Thymus (tissue), 11 donors: ENCODE results near the gene NT5DC1. TPM values are rescaled to one million over a fixed set of nuclear protein-coding genes. Genes with fewer than 3 reads are reported as not detected.
"Not testable (repeated sequence)": the region's sequence is repeated elsewhere in the genome, so short reads cannot be mapped to it uniquely, and the experiment has no call there.

Source experiments
- DNase-seq, 9 donors: peaks; one replicate each; pipeline ENCODE4 v3.0.0-alpha.2; 2013; ENCODE audit warnings: low spot score in 9 of 9, low read depth in 6 of 9, missing footprints in 1 of 9
- H3K27ac ChIP-seq, 2 donors: one replicate each; pipeline ENCODE4 v1.5.1; 2013; ENCODE audit warnings: control low read depth in 1 of 2, low read depth in 1 of 2, low read length in 1 of 2, mild to moderate bottlenecking in 1 of 2, moderate library complexity in 1 of 2
- H3K27me3 ChIP-seq, 2 donors: one replicate each; pipeline ENCODE4 v1.5.1; 2013; ENCODE audit warnings: low read length in 1 of 2; ENCODE audit not compliant: control insufficient read depth in 2 of 2, insufficient read depth in 1 of 2
- H3K36me3 ChIP-seq, 2 donors: one replicate each; pipeline ENCODE4 v1.5.1; 2013; ENCODE audit warnings: low read length in 1 of 2, mild to moderate bottlenecking in 1 of 2, moderate library complexity in 1 of 2; ENCODE audit not compliant: control insufficient read depth in 2 of 2, insufficient read depth in 2 of 2
- H3K4me1 ChIP-seq, 2 donors: one replicate each; pipeline ENCODE4 v1.5.1; 2013; ENCODE audit warnings: low read length in 2 of 2; ENCODE audit not compliant: control insufficient read depth in 2 of 2, insufficient read depth in 2 of 2
- H3K4me3 ChIP-seq, 2 donors: one replicate each; pipeline ENCODE4 v1.5.1; 2013; ENCODE audit warnings: low read length in 2 of 2, control low read depth in 1 of 2, mild to moderate bottlenecking in 1 of 2
- H3K9me3 ChIP-seq, 2 donors: one replicate each; pipeline ENCODE4 v1.5.1; 2013; ENCODE audit warnings: low read length in 1 of 2, mild to moderate bottlenecking in 1 of 2; ENCODE audit not compliant: control insufficient read depth in 2 of 2, insufficient read depth in 1 of 2
- WGBS: extraction: QIAGEN DNeasy Blood & Tissue Kit; methylation state at CpG from one replicate; pipeline ENCODE4 v1.1.7; 2013; 5-methylcytosine and 5-hydroxymethylcytosine counted together
- polyA plus RNA-seq: library from polyadenylated mRNA; stranded (reverse); fragments of 200-250 nt; gene quantifications from one replicate; pipeline ENCODE4 v1.2.3, GENCODE V29; 2013
- total RNA-seq: library from RNA; stranded (reverse); fragments of 120-200 nt; gene quantifications from one replicate; pipeline ENCODE4 v1.2.4, GENCODE V29; 2013
- donor health status: healthy.

Gene NT5DC1
- total and polyA plus RNA-seq, 2 donors = 14.1 to 15.6 TPM

- Histone ChIP-seq H3K27me3 (no peaks in the 10 kb centered on the region), H3K36me3 (peaks cover 9 to 27% of the 10 kb centered on the region in 2 donors), H3K9me3 (no peaks in the 10 kb centered on the region), H3K27ac (peak overlapping the region in 1 of 2 donors; percentile 99), H3K4me3 (peak overlapping the region; percentile 75 to 87), H3K4me1 (peaks cover 25 to 28% of the 10 kb centered on the region in 2 donors)
- WGBS = 88% methylated on average over 11 of the region's 11 CpGs
- no peak for DNase-seq
Measured at GRCh38 chr6:116278481-116278829, 177.8 kb downstream of the NT5DC1 start.

DNA sequence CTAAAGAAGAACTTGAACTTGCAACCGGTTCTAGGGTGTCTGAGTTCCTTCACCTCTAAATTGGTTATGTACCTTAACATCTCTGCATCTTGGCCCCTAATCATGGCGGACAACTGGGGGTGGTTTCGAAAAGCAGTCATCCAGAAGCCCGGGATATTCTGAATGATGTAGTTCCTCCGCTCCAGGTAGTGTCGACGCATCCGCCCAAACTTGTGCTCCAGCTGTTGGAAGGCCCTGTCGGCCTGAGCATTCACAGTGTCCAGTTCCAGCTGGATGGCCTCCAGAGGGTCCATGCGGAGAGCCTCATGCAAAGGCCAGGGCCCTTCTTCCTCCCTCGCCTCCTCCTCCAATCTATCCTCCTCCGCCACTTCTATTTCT, 178.2 kb downstream of the NT5DC1 start:
- Histone ChIP-seq H3K4me3 (peak overlapping the region; percentile 75 to 87), H3K27ac (peak overlapping the region; percentile 99 to 100), H3K36me3 (peaks cover 9 to 25% of the 10 kb centered on the region in 2 donors), H3K9me3 (no peaks in the 10 kb centered on the region), H3K4me1 (peaks cover 25 to 28% of the 10 kb centered on the region in 2 donors), H3K27me3 (no peaks in the 10 kb centered on the region)
- WGBS = 31% methylated on average over 12 of the region's 12 CpGs
- DNase-seq = peak in 1 of 9 donors; percentile 23

- Histone ChIP-seq H3K27me3 (no peaks in the 10 kb centered on the region), H3K4me1 (peaks cover 25 to 28% of the 10 kb centered on the region in 2 donors)
- DNase-seq = peak; percentile 91 to 99 (median 96)
Measured at GRCh38 chr6:116279232-116280160, 178.8 kb downstream of the NT5DC1 start, which contains the start of gene TSPYL1. TSPYL1 (minus strand) TSS chr6:116279930; CDS start chr6:116279830, 100 bp downstream.

GRCh38 chr6:116280161-116280932, 179.7 kb downstream of the NT5DC1 start:
- DNase-seq = peak in 2 of 9 donors; percentile 22 to 49
- Histone ChIP-seq H3K27me3 (no peaks in the 10 kb centered on the region), H3K4me3 (peak overlapping the region; percentile 75 to 87), H3K27ac (peak overlapping the region; percentile 99 to 100), H3K9me3 (no peaks in the 10 kb centered on the region), H3K4me1 (peaks cover 24 to 28% of the 10 kb centered on the region in 2 donors), H3K36me3 (peaks cover 9 to 14% of the 10 kb centered on the region in 2 donors)
- 18% methylated on average over 8 of the region's 8 CpGs for WGBS

More at GRCh38 chr6:116279232-116280160, 178.8 kb downstream of the NT5DC1 start, which contains the start of gene TSPYL1:
- peaks cover 9 to 19% of the 10 kb centered on the region in 2 donors for H3K36me3 ChIP-seq
- WGBS = under 1% methylated on average over 71 of the region's 71 CpGs
- H3K9me3 ChIP-seq = no peaks in the 10 kb centered on the region
- H3K27ac ChIP-seq = peak within 1 kb of the TSS; percentile 99 to 100
- H3K4me3 ChIP-seq = peak within 1 kb of the TSS; percentile 75 to 87

GRCh38 chr6:116280933-116281316, 180.3 kb downstream of the NT5DC1 start:
- 95% methylated on average over 5 of the region's 5 CpGs for WGBS
- H3K36me3 ChIP-seq = peaks cover 9 to 13% of the 10 kb centered on the region in 2 donors
- no peak for DNase-seq
- H3K4me3 ChIP-seq = peak overlapping the region; percentile 75 to 87
- peak overlapping the region in 1 of 2 donors; percentile 100 for H3K27ac ChIP-seq
- H3K27me3 ChIP-seq = no peaks in the 10 kb centered on the region
- no peaks in the 10 kb centered on the region for H3K9me3 ChIP-seq
- peaks cover 21 to 28% of the 10 kb centered on the region in 2 donors for H3K4me1 ChIP-seq

DNA sequence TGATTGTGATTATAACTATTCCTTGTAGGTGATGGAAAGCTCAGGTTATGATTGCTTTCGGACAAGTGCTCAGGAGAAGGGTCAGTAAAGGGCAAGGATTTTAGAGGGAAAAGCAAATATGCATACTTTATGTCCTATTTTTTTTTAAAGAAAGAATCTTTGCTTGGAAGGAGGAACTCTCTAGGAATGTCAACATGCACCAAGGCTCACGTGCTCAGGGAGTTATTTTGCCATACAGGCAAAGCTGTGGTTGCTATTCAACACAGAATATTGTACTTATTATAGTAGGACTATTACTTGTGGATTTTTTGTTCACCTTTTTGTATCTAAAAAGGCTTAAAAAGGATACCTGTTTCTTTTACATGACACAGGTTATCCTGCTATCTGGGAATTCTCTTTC, 182.0 kb downstream of the NT5DC1 start:
- 99% methylated on average over 2 of the region's 2 CpGs for WGBS
- DNase-seq = no peak
- H3K36me3 ChIP-seq = peaks cover 9 to 10% of the 10 kb centered on the region in 2 donors
- no peak overlapping the region for H3K4me3 ChIP-seq
- no peak overlapping the region for H3K27ac ChIP-seq
- H3K9me3 ChIP-seq = no peaks in the 10 kb centered on the region
- no peaks in the 10 kb centered on the region for H3K27me3 ChIP-seq
- peaks cover 16 to 20% of the 10 kb centered on the region in 2 donors for H3K4me1 ChIP-seq

- Histone ChIP-seq H3K9me3 (no peaks in the 10 kb centered on the region), H3K4me1 (peaks cover 12 to 15% of the 10 kb centered on the region in 2 donors), H3K36me3 (peaks cover 4 to 5% of the 10 kb centered on the region in 2 donors), H3K4me3 (no peak overlapping the region), H3K27me3 (no peaks in the 10 kb centered on the region), H3K27ac (no peak overlapping the region)
- no peak for DNase-seq
- 89% methylated on average over 1 of the region's 1 CpG for WGBS
Measured at GRCh38 chr6:116283191-116283590, 182.5 kb downstream of the NT5DC1 start.

DNA sequence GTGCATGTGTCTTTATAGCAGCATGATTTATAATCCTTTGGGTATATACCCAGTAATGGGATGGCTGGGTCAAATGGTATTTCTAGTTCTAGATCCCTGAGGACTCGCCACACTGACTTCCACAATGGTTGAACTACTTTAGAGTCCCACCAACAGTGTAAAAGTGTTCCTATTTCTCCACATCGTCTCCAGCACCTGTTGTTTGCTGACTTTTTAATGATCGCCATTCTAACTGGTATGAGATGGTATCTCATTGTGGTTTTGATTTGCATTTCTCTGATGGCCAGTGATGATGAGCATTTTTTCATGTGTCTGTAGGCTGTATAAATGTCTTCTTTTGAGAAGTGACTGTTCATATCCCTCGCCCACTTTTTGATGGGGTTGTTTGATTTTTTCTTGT, 184.3 kb downstream of the NT5DC1 start:
- H3K27me3 ChIP-seq, H3K4me3 ChIP-seq, H3K4me1 ChIP-seq, H3K27ac ChIP-seq, H3K9me3 ChIP-seq, H3K36me3 ChIP-seq, DNase-seq: not testable (repeated sequence)
- WGBS = 96% methylated on average over 4 of the region's 4 CpGs
